Right lobe of liver (tissue), 4 donors: ENCODE results near the gene CBLN4.

Experiments
- POLR2A ChIP-seq: fragments of 450-650 bp; IDR thresholded peaks from one replicate; pipeline ENCODE4 v1.6.1; 2017; ENCODE audit warnings: antibody characterized with exemption, mild to moderate bottlenecking
- TF ChIP-seq, protein P1 (sequence below), 4 donors: fragments of 200-600 bp in 3 of 4; fragments of 450-650 bp in 1 of 4; IDR thresholded peaks; one replicate each; pipeline versions ENCODE4 v1.5.1 to v1.8.0; 2016 to 2022; ENCODE audit warnings: antibody characterized with exemption in 4 of 4, mild to moderate bottlenecking in 2 of 4
- donor health status: DM: no; HTN: no; CAD: no.
- donor health status: DM: no; HTN: no; CAD: no.
- donor health status: DM: no; HTN: yes; CAD: no.

GRCh38 chr20:56018194-56018593 is 12.9 kb upstream of the CBLN4 start:
- TF ChIP-seq, protein P1, sequence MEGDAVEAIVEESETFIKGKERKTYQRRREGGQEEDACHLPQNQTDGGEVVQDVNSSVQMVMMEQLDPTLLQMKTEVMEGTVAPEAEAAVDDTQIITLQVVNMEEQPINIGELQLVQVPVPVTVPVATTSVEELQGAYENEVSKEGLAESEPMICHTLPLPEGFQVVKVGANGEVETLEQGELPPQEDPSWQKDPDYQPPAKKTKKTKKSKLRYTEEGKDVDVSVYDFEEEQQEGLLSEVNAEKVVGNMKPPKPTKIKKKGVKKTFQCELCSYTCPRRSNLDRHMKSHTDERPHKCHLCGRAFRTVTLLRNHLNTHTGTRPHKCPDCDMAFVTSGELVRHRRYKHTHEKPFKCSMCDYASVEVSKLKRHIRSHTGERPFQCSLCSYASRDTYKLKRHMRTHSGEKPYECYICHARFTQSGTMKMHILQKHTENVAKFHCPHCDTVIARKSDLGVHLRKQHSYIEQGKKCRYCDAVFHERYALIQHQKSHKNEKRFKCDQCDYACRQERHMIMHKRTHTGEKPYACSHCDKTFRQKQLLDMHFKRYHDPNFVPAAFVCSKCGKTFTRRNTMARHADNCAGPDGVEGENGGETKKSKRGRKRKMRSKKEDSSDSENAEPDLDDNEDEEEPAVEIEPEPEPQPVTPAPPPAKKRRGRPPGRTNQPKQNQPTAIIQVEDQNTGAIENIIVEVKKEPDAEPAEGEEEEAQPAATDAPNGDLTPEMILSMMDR (IDR thresholded peaks at IDR 0.05) = no peak
- TF ChIP-seq POLR2A = no peak
